Cardiac septum (tissue), 1 donor: Measurements from ENCODE around the gene AKT1. TPM values are rescaled to one million over a fixed set of nuclear protein-coding genes. Genes with fewer than 3 reads are reported as not detected.

Experiments used
- DNase-seq: peaks from one replicate; pipeline ENCODE4 v3.0.0-alpha.2; 2020; ENCODE audit warnings: low spot score
- intact Hi-C: fragments of 100-400 bp; cut with DNase I; formaldehyde crosslinking; loops from one replicate; pipeline ENCODE4 v1.14.0; 2022
- total RNA-seq: library from RNA; stranded (reverse); fragmentation: NEBNext Ultra II Directional; extraction: Animal tissue kit (Norgen Biotek cat#: 25700); gene quantifications from one replicate; pipeline ENCODE4 v1.2.1, GENCODE V29; 2021
- donor health status: DM: no; HTN: no; CAD: no.

The AKT1 gene
- total RNA-seq, 1 donor from 2014 or later = 172 TPM

- no peak for DNase-seq
- intact Hi-C loops = no loop called here
These were observed 6.5 kb downstream of the AKT1 start for GRCh38 chr14:104788873-104789663.

GRCh38 chr14:104788161-104788818 lies 7.3 kb downstream of the AKT1 start:
- no peak for DNase-seq
- intact Hi-C loops = no loop called here

DNA sequence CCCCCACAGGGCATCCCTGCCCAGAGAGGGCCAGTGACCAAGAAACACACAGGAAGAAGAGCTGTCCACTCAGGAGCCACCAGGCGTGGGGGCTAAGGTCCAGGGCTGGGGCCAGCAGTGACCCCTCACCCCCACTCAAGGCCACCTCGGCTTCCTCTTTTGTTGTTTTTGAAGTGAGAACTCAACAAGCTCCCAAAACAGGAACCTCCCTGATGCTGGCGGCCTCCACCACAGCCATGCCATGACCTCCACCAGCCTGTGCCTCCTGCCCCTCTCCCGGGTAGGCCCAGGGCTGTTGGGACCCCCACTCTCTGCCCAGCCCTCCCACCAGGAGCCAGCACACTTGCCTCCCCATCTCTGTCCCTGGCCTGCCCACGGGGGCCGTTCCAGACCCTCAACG lies 7.8 kb downstream of the AKT1 start:
- no peak for DNase-seq
- intact Hi-C loops = no loop called here

GRCh38 chr14:104786726-104787675 lies 8.5 kb downstream of the AKT1 start:
- intact Hi-C loops = no loop called here
- no peak for DNase-seq

DNA sequence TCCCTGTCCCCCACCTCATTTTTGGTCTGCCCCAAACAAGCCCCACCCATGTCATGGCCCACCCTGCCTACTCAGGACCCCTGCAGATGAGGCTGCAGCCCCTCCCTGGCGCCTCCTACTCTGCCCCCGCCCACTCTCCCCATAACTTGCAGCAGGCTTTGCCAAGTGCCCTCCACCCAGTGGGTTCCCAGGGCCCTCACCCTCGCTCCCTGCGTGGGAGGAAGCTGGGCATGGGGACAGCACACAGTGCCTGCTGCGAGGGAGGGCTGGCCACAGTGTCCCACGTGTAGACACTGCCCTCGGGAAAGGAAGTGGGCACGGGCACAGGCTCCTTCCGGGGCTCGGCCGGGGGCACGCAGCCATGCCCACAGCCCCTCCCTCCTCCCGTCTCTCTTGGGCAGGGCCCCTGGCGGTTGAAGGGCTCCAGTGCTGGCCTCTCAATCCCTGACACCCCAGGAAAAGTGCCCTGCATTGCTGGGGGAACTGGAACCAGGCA lies 9.4 kb downstream of the AKT1 start:
- intact Hi-C loops = no loop called here
- no peak for DNase-seq

GRCh38 chr14:104785708-104786080 lies 9.9 kb downstream of the AKT1 start:
- no peak for DNase-seq
- intact Hi-C loops = no loop called here

GRCh38 chr14:104784846-104785707 lies 10.5 kb downstream of the AKT1 start:
- intact Hi-C loops = no loop called here
- DNase-seq = no peak

- intact Hi-C loops = no loop called here
- no peak for DNase-seq
These were observed 11.4 kb downstream of the AKT1 start for GRCh38 chr14:104784218-104784568.

GRCh38 chr14:104783484-104784217 lies 11.9 kb downstream of the AKT1 start:
- no peak for DNase-seq
- intact Hi-C loops = no loop called here

DNA sequence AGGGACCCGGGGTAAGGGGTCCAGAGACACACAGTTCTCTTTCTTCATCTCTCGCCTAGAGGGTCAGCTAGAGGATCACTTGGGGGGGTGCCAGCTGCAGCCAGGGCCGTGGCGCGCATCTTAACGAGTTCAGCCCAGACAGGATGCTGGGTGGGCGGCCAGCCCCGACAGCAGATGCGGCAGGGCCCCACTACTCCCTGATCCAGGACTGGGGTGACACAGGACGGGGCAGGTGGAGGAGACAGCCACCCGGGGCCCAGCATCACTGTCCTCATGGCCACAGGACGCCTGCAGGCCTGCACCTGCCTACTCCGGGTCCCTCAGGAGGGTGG lies 12.8 kb downstream of the AKT1 start:
- intact Hi-C loops = no loop called here
- no peak for DNase-seq

GRCh38 chr14:104782086-104782807 lies 13.3 kb downstream of the AKT1 start:
- DNase-seq = no peak
- intact Hi-C loops = no loop called here

DNA sequence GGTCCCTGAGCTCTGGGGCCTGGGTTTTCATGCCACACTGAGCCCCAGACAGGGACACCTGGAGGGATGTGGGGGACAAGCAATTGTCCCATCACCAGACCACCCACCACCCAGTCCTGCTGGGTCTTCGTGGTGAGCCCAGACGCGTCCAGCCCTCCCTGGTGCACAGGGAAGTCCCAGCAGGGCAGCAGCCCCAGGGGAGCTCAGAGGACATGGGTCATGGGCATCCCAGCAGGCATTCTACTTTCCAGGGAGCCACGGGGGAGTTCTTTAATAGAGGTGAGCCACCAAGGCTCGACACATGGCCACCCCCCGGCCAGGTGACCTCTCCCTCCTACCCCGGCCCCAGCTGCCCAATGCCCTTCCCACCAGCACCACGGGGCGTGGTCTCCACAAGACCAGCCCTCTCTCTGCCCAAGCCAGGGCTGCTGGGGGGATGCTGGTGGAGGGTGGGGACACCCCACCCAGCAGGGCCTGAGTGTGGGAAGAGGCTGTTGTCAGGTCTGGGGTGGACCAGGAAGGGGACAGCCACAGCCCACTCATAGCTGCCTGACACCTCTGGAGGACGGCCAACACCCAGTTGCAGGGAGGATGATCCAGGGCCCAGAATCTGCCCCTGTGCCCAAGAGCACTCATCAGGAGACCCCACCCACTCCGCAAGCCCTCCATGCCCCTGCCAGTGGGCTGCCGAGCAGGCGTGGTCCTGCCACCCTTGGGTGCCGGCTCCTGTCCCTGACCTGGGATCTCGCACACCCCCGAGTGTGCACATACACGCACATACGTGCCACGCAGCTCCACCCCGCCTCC lies 14.1 kb downstream of the AKT1 start:
- intact Hi-C loops = no loop called here
- DNase-seq = no peak

DNA sequence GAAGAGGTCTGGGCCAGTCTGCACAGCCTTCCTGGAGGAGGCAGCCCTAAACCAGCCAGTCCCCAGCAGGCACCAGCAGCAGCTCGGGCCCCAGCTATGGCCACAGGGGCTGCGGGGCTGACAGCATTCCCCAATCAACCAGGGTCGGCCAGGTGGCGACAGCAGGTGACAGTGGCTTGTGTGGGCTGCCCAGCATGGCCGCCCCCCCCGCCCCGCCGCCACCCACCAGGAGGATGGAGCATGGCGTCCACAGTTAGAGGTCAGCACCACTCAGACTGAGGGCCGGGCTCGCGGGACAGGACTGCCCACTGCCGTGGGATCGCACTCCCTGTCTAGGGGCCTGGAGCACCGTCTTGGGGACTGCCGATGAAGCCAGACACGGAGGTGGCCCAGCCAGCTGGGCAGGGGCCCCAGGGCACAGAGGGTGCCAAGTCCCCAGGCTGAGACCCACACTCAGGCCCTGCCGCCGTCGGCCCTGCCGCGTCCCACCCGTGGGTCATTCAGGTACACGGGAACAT lies 15.0 kb downstream of the AKT1 start:
- no peak for DNase-seq
- intact Hi-C loops = no loop called here

DNA sequence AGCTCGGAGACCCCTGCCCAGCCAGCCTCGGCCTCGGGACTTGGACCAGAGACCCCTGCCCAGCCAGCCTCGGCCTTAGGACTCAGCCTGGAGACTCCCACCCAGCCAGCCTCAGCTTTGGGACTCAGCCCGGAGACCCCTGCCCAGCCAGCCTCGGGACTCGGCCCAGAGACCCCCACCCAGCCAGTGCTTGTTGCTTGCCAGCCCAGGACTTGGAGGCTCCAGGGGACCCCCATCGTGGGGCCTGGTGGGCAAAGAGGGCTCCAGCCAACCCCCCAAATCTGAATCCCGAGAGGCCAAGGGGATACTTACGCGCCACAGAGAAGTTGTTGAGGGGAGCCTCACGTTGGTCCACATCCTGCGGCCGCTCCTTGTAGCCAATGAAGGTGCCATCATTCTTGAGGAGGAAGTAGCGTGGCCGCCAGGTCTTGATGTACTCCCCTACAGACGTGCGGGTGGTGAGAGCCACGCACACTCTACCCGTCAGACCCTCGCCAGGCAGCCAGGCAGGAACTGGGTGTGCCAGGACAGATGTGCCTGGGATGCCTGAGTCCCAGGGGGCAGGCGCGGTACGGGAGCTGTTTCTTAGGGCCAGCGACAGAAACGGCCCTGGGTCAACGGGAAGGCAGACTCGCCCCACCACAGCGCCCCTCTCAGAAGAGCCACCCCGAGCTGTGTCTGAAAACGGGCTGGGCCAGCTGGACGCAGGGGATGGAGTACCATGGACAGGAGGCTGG lies 15.6 kb downstream of the AKT1 start:
- intact Hi-C loops = no loop called here
- no peak for DNase-seq

GRCh38 chr14:104778694-104779331 lies 16.7 kb downstream of the AKT1 start:
- no peak for DNase-seq
- intact Hi-C loops = no loop called here

DNA sequence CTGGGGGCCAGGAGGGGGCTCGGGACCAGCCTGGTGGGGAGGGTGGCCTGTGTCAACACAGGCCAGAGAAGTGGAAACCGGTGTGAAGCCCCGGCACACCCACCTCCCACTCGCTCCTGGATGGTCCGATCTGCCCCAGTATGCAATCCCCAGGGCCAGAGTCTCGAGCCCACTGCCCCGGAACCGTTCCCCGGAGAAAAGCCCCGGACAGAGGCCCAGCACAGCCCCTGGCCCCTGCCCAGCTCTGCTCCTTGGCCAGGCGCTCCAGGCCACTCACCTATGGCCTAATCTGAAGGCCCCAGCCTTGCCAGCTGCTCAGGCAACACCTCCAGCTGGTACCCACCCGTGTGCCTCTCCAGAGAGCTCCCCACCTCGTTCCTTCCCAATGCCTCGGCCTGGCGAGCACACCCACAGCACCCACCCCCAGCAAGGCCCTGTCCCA lies 17.7 kb downstream of the AKT1 start:
- intact Hi-C loops = no loop called here
- no peak for DNase-seq
